GM18517 (cell line): Measurements from ENCODE around the gene GRIA4.
"Not testable (repeated sequence)": the region's sequence is repeated elsewhere in the genome, so short reads cannot be mapped to it uniquely, and the experiment has no call there.

ENCODE experiments used
- ATAC-seq: cut with Tn5 transposase; IDR thresholded peaks from one replicate; pipeline ENCODE4 v1.9.1; 2021; ENCODE audit warnings: mild to moderate bottlenecking, moderate library complexity; ENCODE audit not compliant: unreplicated experiment

Gene GRIA4

GRCh38 chr11:105718641-105719040 lies 108.8 kb downstream of the GRIA4 start:
- ATAC-seq: no peak

DNA sequence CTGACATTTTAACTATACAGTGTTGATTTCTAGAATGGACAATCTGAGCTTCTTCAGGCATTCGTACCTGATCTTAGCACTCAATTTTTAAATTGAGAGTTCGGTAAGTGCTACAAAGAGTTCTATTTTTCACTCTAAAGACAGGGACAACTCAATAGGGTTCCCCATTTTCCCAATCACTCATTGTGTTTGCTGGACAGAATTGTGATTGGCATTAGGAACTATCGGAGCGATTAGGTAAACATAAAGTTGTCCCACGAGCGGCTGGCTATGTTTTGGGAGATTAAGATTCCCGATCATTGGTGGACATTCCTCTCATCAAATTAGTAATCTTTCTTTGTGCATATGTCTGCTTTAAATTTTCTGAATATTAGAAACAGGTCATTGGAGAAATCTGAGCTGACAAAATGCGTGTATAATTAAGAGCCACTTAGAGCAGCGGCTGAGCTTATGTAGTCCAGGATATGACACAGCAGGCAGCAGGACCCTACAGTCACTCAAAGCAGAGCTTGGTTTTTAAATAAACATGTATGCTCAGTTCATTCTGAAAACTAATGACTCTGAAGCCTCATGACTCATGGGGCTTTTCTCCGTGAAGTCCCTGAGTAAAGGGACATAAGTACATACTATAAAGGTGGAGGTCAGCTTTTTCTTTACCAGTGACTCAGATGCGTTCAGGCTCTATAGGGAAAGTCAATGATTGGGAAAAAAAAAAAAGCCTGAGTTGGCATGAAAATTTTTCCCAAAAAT lies 109.4 kb downstream of the GRIA4 start:
- ATAC-seq: peak; percentile 87

- ATAC-seq: no peak
These were observed 110.2 kb downstream of the GRIA4 start for GRCh38 chr11:105720096-105720495.

GRCh38 chr11:105723269-105723668 lies 113.4 kb downstream of the GRIA4 start:
- ATAC-seq: no peak

DNA sequence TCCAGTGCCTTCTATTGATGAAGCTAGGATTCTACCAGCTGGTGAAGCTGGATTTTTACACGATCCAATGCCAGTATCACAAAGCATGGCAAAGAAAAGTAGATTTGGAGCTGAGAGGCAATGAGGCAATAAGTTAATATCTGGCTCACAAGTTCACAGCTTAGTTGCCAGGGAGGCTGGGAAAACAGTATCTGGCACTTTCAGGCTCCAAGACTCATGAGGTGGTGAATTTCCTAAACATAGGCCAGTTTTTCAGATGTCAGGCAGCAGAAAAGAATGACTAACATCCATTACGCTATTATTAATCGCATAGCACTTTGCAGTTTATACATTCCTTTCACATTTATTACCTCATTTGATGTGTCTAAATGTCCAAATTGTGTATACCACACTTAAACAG lies 122.7 kb downstream of the GRIA4 start:
- no peak for ATAC-seq

- ATAC-seq: no peak
These were observed 124.6 kb downstream of the GRIA4 start for GRCh38 chr11:105734426-105734825.

DNA sequence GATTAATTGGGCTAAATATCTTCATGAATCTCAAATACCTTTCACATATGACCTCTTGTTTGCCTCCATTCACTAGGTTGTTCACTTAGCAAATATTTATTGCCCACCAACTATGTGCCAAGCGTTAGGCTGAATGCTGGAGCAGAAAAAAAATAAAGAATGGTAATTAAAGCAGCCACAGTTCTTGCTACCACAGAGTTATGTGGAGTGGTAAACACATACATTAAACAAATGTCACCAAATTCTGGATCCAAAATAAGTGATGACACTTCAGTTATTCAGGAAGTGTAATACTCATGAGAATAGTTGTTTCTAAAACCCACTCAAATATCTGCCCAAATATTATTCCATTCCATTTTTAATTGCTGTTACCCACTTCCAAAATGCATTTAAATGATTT lies 128.4 kb downstream of the GRIA4 start:
- no peak for ATAC-seq

- no peak for ATAC-seq
These were observed 129.3 kb downstream of the GRIA4 start for GRCh38 chr11:105738986-105739795.

- peak; percentile 87 for ATAC-seq
These were observed 130.5 kb downstream of the GRIA4 start for GRCh38 chr11:105740164-105740903.

- ATAC-seq: no peak
These were observed 131.7 kb downstream of the GRIA4 start for GRCh38 chr11:105741488-105742020.

DNA sequence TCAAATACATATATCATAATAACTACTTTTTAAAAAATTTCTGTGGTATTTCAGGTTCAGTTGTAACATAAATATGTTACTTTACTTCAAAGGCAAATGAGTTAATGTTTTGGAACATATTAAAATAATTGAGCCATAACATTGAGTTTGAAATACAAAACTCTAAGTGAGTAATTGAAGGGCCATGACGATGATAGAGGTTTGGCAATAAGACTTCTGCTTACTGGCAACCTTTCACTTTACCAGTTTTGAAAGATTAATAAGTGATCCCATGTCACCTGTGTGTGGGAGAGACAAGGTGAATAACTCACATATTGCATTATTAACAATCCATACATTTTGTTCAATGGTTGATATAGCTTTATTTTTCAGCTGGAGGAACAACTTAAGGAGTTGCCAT lies 144.4 kb downstream of the GRIA4 start:
- ATAC-seq: no peak

DNA sequence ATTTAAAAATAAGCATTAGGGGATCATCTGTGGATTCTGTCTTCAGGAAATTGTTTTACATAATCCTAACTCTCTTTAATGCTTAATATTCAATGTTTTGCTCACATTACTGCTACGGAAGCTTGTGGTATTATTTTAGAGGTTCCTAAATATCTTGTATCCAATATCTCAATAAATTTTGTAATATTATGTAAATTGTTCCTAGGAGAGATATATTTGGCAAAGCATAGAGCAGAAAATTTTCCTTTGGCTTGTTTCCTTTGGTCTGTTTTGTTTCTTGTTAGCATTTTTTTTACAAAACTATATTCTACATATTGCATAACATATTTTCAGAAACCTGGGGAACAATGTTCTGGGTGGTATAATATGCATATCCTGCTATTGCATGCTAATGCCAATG lies 144.8 kb downstream of the GRIA4 start:
- ATAC-seq: no peak

GRCh38 chr11:105757107-105757506 lies 147.2 kb downstream of the GRIA4 start:
- no peak for ATAC-seq

DNA sequence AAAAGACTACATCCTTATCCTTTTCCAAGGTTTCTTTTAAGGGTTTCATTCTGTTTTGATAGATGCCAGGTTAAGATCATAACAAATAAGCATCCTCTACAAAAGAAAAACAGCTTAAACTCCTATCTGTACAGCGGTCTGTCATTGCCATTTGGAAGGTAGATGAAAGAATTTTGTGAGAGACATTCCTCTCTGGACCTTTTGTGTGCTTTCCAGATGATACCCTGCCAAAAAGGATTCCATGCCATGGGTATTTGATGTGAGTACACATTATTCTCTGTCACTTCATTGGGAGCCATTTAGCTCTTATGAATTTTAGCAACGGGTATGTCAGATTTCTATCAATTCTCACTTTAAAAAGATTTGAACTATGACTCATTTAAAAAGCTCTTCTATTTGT lies 153.7 kb downstream of the GRIA4 start:
- no peak for ATAC-seq

DNA sequence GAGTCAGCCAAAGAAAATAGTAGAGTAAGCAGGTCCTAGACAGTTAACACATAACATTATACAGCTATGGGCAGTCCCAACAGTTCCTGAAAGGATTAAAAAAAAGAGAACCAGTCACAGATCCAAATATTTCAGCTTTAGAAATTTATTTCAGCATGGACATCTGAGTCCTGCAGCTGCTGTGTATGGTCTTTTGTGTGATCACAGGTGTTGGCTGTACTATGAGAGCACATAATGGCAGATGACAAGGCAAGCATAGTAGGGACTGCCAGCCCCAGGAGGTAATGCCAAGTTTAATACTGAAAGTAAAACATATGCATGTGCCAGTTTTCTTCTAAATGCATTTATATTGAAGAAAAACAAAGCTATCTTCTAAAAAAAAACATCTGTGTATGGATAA lies 158.1 kb downstream of the GRIA4 start:
- ATAC-seq: no peak

DNA sequence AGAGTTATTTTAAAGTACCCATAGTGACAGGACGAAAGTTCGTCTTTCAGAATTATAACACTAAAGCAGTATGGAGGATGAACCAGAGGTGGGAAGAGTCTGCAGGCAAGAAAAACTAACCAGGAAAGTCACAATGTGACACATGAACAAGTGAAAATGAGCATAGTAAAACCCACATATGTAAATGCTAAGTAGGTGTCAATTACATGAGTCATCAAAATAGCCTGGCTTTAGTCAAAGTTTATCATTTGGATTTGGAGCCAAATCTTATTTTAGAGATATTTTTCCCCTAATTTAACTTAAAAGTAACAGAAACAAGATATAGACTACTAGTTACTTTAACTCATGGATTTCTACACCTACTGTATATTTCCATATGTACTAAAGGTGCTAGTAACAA lies 159.8 kb downstream of the GRIA4 start:
- ATAC-seq: no peak

GRCh38 chr11:105773452-105773851 lies 163.6 kb downstream of the GRIA4 start:
- ATAC-seq: not testable (repeated sequence)

- no peak for ATAC-seq
These were observed 165.0 kb downstream of the GRIA4 start for GRCh38 chr11:105774899-105775298.

DNA sequence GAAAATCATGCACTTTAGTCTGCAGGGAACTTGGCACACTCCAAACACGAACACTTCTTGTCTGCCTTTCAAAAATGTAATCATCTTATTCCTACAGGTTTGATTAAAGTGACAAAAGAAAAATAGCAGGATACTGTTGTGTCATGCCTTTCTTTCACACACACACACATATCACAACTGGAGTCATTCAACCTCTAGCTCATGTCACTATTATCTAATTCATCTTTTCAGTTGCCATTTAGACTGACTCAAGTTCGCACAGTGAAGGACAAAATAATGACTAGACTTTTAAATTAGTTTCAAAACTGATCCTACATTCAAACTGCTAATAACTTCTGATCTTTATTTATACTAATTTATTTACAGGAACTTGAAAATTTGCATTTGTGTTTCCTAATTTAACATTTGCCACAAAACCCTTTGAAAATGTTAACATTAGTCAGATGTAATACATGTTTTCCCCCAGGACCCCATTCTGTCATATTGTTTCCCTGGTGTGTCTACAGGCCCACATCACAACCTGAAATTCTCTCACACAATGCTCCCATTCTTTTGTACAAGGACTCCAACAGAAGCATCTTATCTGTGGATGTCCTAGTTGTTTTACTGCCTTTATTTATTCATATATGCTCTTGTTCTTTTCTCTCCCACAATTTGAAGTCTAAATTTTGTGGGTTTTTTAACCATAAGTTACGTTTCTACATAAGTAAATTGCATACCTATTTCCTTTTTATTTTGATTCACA lies 171.1 kb downstream of the GRIA4 start:
- no peak for ATAC-seq

- ATAC-seq: no peak
These were observed 171.9 kb downstream of the GRIA4 start for GRCh38 chr11:105781807-105782206.

GRCh38 chr11:105783216-105783615 lies 173.3 kb downstream of the GRIA4 start:
- ATAC-seq: no peak
